Tibial artery (tissue), 4 donors: ENCODE measurements around the gene SEPTIN10.
A peak's percentile ranks its signal among the peaks of the same experiment; 100 is the strongest.

Source experiments
- DNase-seq, 2 donors: peaks; one replicate each; pipeline ENCODE4 v3.0.0-alpha.2; 2019
- H3K27ac ChIP-seq, 2 donors: fragments of 200-600 bp; sonication (generic) in 1 of 2; 1 replicate in 1 of 2; 2 replicates in 1 of 2; pipeline ENCODE4 v1.5.1; 2018 to 2019; ENCODE audit warnings: mild to moderate bottlenecking in 1 of 2
- H3K27me3 ChIP-seq, 2 donors: fragments of 200-600 bp; sonication (generic) in 1 of 2; one replicate each; pipeline versions ENCODE4 v1.5.1 to v1.6.0; 2016 to 2019
- H3K36me3 ChIP-seq, 3 donors: fragments of 200-600 bp; sonication (generic) in 2 of 3; one replicate each; pipeline ENCODE4 v1.5.1; 2016 to 2019; ENCODE audit warnings: mild to moderate bottlenecking in 2 of 3
- H3K4me1 ChIP-seq, 4 donors: fragments of 200-600 bp; sonication (generic) in 2 of 4; 1 replicate in 3 of 4; 2 replicates in 1 of 4; pipeline ENCODE4 v1.5.1; 2016 to 2019
- H3K4me3 ChIP-seq, 2 donors: fragments of 200-600 bp; sonication (generic) in 1 of 2; 1 replicate in 1 of 2; 2 replicates in 1 of 2; pipeline ENCODE4 v1.5.1; 2018 to 2019; ENCODE audit warnings: mild to moderate bottlenecking in 2 of 2
- H3K9me3 ChIP-seq, 3 donors: fragments of 200-600 bp; sonication (generic) in 1 of 3; one replicate each; pipeline ENCODE4 v1.5.1; 2016 to 2019
- intact Hi-C: fragments of 100-400 bp; cut with DNase I; formaldehyde crosslinking; loops from one replicate; pipeline ENCODE4 v1.15.0; 2023; ENCODE audit warnings: low total_unique reads
- TF ChIP-seq, protein P1 (sequence below), 2 experiments: fragments of 200-600 bp in 1 of 2; fragments of 450-650 bp in 1 of 2; IDR thresholded peaks; one replicate each; pipeline ENCODE4 v1.5.1; 2017 to 2019; ENCODE audit warnings: antibody characterized with exemption in 2 of 2, mild to moderate bottlenecking in 1 of 2, moderate library complexity in 1 of 2

Gene SEPTIN10

DNA sequence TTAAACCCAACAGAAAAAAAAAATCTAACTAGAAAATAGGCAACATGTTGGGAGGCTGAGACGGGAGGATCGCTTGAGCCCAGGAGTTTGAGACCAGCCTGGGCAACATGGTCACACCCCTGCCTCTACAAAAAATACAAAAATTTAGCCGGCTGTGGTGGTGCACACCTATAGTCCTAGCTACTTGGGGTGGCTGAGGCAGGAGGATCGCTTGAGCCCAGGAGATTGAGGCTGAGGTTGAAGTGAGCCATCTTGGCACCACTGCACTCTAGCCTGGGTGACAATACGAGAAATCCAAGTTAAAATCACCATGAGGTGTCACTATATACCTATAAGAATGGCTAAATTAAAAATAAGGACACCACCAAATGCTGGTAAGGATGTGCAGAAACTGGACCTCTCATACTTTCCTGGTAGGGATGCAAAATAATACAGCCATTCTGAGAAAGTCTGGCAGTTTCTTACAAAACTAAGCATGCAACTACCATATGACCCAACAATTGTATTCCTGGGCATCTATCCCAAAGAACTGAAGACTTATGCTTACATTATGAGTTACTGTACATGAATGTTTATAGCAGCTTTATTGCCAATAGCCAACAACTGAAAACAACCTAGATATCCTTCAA is 2.2 kb downstream of the SEPTIN10 start:
- H3K9me3 ChIP-seq = no peaks in the 10 kb centered on the region
- H3K27me3 ChIP-seq = no peaks in the 10 kb centered on the region
- no peaks in the 10 kb centered on the region for H3K36me3 ChIP-seq
- peaks cover 0 to 81% (median 40%) of the 10 kb centered on the region in 4 donors for H3K4me1 ChIP-seq
- no peak for DNase-seq
- intact Hi-C loops = loop anchor here (10.0 kb wide), 1 partner anchor 83 kb away; no protein-coding TSS in a partner anchor
- TF ChIP-seq, protein P1, sequence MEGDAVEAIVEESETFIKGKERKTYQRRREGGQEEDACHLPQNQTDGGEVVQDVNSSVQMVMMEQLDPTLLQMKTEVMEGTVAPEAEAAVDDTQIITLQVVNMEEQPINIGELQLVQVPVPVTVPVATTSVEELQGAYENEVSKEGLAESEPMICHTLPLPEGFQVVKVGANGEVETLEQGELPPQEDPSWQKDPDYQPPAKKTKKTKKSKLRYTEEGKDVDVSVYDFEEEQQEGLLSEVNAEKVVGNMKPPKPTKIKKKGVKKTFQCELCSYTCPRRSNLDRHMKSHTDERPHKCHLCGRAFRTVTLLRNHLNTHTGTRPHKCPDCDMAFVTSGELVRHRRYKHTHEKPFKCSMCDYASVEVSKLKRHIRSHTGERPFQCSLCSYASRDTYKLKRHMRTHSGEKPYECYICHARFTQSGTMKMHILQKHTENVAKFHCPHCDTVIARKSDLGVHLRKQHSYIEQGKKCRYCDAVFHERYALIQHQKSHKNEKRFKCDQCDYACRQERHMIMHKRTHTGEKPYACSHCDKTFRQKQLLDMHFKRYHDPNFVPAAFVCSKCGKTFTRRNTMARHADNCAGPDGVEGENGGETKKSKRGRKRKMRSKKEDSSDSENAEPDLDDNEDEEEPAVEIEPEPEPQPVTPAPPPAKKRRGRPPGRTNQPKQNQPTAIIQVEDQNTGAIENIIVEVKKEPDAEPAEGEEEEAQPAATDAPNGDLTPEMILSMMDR (IDR thresholded peaks at IDR 0.05) = peak in 1 of 2 experiments; percentile 4
- peak overlapping the region; percentile 41 to 96 for H3K27ac ChIP-seq
- H3K4me3 ChIP-seq = no peak overlapping the region

DNA sequence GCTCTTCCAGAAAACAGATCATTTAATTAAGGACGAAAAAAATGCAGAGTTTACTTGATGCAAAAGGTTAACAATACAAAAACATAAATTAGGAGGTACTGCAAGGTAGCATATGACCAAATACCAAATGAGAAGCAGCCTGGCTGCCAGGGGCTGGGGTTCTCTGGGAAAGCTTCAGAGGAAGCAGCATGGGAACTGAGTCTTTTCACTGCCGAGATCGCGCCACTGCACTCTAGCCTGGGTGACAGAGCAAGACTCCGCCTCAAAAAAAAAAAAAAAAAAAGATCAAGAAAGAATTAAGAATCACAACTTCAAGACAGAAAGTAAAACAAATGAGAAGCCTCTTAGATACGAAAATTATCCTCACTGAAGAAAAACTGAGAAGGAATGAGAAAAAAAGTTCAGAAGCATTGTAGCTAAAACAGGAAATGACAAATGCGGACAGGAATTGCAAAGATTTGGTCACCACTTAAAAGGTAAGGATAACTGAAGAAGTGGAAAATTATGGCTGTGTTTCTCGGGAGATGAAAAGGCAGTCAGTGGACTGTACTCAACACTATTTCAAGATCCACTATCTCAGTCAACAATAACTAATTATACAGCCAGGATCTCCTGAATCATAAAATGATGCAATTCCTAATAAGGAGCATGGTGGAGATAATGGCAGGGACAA is 4.3 kb downstream of the SEPTIN10 start:
- no peaks in the 10 kb centered on the region for H3K27me3 ChIP-seq

DNA sequence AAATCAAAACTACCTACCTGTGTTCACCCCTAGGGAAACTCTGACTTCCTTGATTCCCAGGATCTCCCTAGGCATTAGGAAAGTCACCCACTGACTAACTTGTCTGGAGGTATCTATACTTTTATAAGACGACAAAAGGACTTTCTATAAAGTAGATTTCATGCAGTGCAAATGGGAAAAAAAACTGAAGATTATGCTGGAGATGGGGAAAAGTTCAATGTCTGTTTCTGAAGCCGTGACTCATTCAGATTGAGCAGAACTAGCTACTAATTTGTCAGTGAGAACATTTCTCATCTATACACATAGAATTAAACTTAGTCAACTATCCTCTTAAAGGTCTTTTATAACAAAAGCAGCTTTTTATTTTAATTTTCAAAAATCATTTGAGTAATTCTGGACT is 6.0 kb downstream of the SEPTIN10 start:
- Histone ChIP-seq H3K36me3 (no peaks in the 10 kb centered on the region), H3K4me1 (peaks cover 0 to 84% (median 27%) of the 10 kb centered on the region in 4 donors), H3K27me3 (no peaks in the 10 kb centered on the region), H3K9me3 (no peaks in the 10 kb centered on the region), H3K4me3 (no peak overlapping the region), H3K27ac (peak overlapping the region; percentile 48 to 96)
- intact Hi-C loops = no loop called here
- TF ChIP-seq, protein P1 (IDR thresholded peaks at IDR 0.05) = no peak
- no peak for DNase-seq

More for the DNA sequence above, 4.3 kb downstream of the SEPTIN10 start:
- Histone ChIP-seq H3K36me3 (no peaks in the 10 kb centered on the region), H3K27ac (peak overlapping the region; percentile 48 to 96), H3K9me3 (no peaks in the 10 kb centered on the region), H3K4me3 (peak overlapping the region; percentile 15 to 29), H3K4me1 (peaks cover 0 to 82% (median 27%) of the 10 kb centered on the region in 4 donors)
- TF ChIP-seq, protein P1 (IDR thresholded peaks at IDR 0.05) = no peak
- intact Hi-C loops = loop anchor here (10.0 kb wide), 1 partner anchor 85 kb away; no protein-coding TSS in a partner anchor
- DNase-seq = no peak

DNA sequence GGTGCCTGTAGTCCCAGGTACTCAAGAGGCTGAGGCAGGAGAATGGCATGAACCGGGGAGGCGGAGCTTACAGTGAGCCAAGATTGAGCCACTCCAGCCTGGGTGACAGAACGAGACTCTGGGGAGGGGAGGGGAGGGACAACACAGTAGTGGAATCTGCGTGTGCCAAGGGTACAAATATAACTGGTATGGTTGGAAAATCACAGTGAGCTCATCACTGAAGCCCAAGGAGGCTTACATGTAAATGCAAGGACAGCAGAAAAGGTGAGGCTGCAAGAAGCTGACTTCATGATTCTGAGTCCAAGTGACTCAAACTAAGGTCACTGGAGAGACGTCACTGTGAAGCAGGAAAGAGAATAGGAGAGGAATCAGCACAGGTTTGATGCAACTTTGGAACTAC is 9.2 kb downstream of the SEPTIN10 start:
- TF ChIP-seq, protein P1 (IDR thresholded peaks at IDR 0.05) = no peak
- no peak for DNase-seq
- intact Hi-C loops = no loop called here

DNA sequence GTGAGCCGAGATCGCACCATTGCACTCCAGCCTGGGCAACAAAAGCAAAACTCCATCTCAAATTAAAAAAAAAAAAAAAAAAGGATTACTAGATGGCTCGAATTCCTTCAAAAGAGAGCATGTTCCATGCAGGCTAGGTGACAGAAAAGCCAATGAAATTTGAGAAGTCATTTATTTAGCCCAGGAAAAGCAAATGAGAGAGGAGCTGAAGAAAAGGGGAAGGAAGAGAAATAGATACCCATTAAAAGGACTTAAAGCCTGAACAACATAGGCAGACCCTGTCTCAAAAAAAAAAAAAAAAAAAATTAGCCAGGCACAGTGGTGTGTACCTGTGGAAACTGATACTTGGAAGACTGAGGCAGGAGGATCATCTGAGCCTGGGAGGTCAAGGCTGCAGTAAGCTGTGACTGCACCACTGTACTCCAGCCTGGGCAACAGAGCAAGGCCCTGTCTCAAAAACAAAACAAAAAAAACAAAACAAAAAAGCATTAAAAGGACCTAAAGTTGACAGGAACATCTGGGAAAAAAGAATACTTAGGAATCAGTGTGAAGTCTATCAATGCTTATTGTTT is 11.1 kb downstream of the SEPTIN10 start:
- intact Hi-C loops = no loop called here
- DNase-seq = no peak
- no peaks in the 10 kb centered on the region for H3K36me3 ChIP-seq
- H3K9me3 ChIP-seq = no peaks in the 10 kb centered on the region
- TF ChIP-seq, protein P1 (IDR thresholded peaks at IDR 0.05) = no peak
- H3K4me1 ChIP-seq = peaks cover 0 to 77% (median 16%) of the 10 kb centered on the region in 4 donors
- H3K27me3 ChIP-seq = no peaks in the 10 kb centered on the region
- H3K27ac ChIP-seq = no peak overlapping the region
- no peak overlapping the region for H3K4me3 ChIP-seq

More for the DNA sequence above, 9.2 kb downstream of the SEPTIN10 start:
- Histone ChIP-seq H3K4me3 (no peak overlapping the region), H3K27me3 (no peaks in the 10 kb centered on the region), H3K9me3 (no peaks in the 10 kb centered on the region), H3K27ac (no peak overlapping the region), H3K36me3 (no peaks in the 10 kb centered on the region), H3K4me1 (peaks cover 0 to 83% (median 15%) of the 10 kb centered on the region in 4 donors)
